HG02798 (cell line): ENCODE measurements around the gene SIGLEC9.

ENCODE experiments used
- ATAC-seq: cut with Tn5 transposase; IDR thresholded peaks from one replicate; pipeline ENCODE4 v1.9.1; 2021; ENCODE audit warnings: mild to moderate bottlenecking; ENCODE audit not compliant: unreplicated experiment, poor library complexity

The SIGLEC9 gene

DNA sequence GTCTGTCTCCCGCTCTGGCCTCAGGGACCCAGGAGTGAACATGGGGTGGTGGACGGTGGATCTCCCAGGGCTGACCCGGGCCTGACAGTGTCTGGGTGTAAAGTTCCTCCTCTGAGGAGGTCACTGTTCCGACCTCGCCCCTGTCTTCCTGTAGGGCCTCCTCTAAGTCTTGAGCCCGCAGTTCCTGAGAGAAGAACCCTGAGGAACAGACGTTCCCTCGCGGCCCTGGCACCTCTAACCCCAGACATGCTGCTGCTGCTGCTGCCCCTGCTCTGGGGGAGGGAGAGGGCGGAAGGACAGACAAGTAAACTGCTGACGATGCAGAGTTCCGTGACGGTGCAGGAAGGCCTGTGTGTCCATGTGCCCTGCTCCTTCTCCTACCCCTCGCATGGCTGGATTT lies at the start of gene SIGLEC9:
Gene SIGLEC9 (plus strand): TSS at position 178 of the 400 bp plus-strand sequence. CDS start 69 bp downstream, at position 247.
- ATAC-seq, result no peak

- no peak for ATAC-seq
Measured at GRCh38 chr19:51075998-51076397, 48.7 kb upstream of the SIGLEC9 start.

- no peak for ATAC-seq
Measured at GRCh38 chr19:51076631-51077213, 48.0 kb upstream of the SIGLEC9 start.

- ATAC-seq, result no peak
Measured at GRCh38 chr19:51078104-51078503, 46.6 kb upstream of the SIGLEC9 start.

DNA sequence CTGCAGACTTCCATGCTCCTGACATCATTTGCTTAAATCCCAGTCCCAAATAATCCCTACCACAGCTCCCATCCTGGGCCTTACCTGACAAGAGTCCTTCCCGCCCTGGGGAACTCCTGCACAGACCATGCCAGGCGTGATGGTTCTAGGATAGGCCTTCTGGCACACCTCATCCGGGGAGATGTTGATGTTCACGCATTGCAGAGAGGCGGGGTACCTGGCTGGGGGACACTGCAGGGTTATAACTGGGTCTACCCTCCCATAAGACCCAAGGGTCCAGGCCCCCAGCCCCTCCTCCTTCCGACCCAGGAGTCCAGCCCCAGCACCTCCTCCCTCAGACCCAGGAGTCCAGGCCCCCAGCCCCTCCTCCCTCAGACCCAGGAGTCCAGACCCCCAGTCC lies 46.0 kb upstream of the SIGLEC9 start:
- no peak for ATAC-seq

GRCh38 chr19:51079481-51080110 lies 45.1 kb upstream of the SIGLEC9 start:
- no peak for ATAC-seq

GRCh38 chr19:51081476-51081875 lies 43.2 kb upstream of the SIGLEC9 start:
- ATAC-seq, result no peak

DNA sequence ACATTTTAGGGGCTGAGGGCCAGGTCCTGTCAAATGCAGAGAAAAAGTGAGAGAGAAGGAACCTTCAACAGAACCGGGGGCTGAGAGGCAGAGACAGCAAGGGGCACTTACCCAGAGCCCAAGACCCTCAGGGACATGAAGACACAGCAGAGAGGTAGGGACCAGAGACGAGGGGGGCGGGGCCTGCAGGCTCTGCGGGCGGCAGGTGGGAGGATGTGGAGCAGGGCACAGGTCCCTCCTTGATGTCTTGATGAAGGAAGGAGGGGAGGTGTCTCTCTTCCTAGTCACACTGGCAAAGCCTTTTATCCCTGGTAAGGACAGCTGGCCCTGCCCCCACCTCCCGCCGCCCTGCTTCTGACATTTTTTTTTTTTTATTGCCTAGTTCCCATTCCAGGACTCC lies 42.1 kb upstream of the SIGLEC9 start, which contains the start of gene KLK14:
Gene KLK14 (minus strand): TSS at position 277 of the 400 bp plus-strand sequence. CDS start 273 bp downstream, at position 4.
- ATAC-seq, result no peak

GRCh38 chr19:51083181-51083580 lies 41.5 kb upstream of the SIGLEC9 start:
- no peak for ATAC-seq

DNA sequence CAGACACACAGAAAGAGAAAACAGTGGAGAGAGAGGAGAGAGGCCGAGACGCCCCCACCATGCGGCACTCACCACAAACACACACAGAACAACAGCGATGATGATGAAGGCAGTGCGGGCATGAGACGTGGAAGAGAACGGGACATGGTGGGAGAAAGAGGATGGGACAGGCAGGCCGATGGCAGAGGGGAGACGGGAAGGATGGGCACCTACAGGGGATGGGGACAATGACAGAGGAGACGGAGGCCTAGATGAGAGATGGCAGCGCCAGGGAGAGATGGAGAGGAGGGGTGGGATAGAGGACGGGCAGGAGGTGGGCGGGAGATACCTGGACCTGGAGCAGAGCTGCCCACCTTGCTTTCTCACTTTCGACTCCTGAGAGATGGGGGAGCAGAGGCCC lies 40.9 kb upstream of the SIGLEC9 start:
- ATAC-seq, result no peak

- no peak for ATAC-seq
Measured at GRCh38 chr19:51084505-51084904, 40.2 kb upstream of the SIGLEC9 start.

DNA sequence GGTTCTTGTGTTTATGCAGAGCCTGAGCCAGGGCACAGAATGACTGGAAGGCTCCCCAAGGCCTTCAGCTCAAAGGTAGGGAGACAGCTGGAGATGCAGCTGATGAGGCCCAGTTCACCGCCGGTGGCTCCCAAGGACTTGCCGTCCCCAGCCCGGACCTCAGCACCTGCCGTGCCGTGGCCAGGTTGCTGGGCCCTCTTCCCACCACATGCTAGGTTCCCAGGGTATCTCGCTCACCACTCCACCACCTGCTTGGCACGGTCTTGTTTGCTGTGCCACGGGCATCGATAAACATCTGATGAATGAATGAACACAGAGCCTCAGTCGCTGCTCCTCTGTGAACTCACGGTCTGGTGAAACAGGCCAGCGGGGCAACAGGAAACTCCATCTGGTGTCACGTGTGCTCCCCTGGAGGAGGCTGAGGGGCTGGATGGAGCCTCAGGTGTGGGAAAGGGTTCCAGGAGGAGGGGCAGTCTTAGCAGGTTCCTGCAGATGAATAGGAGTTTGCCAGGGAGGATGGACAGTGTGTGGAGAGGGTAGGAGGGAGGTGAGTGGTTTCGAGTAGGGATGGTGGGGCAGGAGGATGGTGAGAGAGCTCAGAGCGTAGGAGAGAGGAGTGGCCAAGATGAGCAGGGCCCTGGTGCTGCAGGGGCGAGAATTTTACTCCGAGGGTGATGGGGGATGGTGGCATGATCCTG lies 38.4 kb upstream of the SIGLEC9 start:
- no peak for ATAC-seq

- ATAC-seq, result no peak
Measured at GRCh38 chr19:51089786-51090185, 34.9 kb upstream of the SIGLEC9 start.

- ATAC-seq, result no peak
Measured at GRCh38 chr19:51090471-51090870, 34.2 kb upstream of the SIGLEC9 start.

GRCh38 chr19:51091126-51091525 lies 33.6 kb upstream of the SIGLEC9 start:
- ATAC-seq, result no peak

- no peak for ATAC-seq
Measured at GRCh38 chr19:51091895-51092873, 32.5 kb upstream of the SIGLEC9 start.

DNA sequence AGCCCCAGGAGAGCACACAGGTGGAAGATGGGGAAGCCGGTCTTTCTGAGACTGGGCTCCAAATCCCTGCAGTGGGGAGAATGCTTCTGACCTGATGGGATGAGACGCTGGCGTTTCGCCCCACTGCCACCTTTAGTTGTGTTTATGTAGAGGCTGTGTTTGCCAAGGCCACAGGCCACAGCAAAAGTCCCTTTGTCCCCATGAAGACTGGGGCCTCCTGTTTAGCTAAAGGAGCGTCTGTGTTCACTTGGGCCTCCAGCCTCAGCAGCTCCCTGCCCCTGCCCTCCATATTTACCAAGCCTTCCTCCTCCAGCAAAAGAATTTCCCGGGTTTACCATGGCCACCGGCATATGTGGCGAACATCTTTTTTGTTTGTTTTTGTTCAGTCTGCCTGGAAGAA lies 31.6 kb upstream of the SIGLEC9 start:
- no peak for ATAC-seq

DNA sequence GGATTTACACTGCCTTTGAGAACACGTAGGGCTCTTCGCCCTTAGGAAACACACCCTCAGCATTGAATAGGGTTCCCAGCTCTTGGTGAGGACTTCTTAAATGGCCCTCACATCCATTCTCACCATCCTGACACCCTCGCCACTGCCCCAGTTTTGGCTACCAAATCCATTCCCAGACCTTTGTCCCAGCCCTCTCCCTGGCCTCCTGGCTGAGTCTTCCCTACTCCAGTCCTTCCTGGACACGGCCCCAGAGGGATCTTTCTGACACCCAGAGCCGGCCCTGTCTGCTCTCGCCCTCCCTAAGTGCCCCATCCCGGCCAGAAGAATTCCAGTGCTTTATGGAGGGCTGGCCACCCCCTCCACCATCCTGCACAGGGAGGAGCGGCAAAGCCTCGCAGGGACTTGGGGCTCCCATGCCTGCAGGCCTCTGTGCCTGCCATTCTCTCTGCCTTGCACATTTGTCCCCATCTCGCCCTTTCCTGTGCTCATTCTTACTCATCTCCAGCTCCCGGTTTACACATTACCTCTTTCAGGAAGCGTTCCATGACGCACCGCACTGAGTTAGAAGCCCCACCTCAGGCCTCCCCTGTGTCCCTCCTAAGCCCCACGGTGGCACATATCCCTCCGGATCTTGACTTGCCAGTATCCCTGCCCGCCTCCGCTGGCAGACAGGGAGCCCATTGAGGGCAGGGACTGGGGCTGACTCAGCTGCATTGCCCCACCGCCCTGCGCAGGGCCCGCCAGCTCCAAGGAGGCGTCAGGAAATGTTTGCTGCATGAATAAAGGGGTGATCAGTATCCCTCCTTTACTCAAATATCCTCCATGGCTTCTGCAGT lies 31.0 kb upstream of the SIGLEC9 start:
- no peak for ATAC-seq

DNA sequence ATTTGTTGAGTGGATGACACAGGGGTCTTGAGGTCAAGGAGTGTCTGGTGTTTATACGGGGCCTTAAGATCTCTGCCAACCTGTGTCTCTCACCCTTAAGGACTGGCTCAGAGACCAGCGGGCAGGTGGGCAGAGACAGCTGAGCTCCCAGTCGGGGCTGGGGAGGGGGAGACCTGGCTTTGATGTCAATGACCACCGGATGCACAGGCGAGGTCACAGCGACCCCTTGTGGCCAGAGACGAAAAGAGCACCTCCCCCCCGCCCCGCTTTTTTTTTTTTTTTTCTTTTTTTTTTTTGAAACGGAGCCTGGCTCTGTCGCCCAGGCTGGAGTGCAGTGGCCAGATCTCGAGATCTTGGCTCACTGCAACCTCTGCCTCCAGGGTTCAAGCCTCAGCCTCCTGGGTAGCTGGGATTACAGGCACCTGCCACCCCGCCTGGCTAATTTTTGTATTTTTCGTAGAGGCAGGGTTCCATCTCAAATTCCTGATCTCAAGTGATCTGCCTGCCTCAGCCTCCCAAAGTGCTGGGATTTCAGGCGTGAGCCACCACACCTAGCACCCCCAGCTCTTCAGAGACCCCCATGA lies 29.9 kb upstream of the SIGLEC9 start:
- ATAC-seq, result no peak
